Neural cell (in vitro differentiated cells): ENCODE data around the gene TRPM2. TPM values are rescaled to one million over a fixed set of nuclear protein-coding genes. Genes with fewer than 3 reads are reported as not detected.

ENCODE experiments used
- H2AFZ ChIP-seq: fragments of 200-600, 300-800 bp; sonication (generic), shearing (Covaris generic); 2 replicates; pipeline ENCODE4 v1.6.0; 2014; ENCODE audit warnings: low read depth, mild to moderate bottlenecking, antibody characterized with exemption, low read length, moderate library complexity
- H3F3A ChIP-seq: fragments of 200-600 bp; shearing (Covaris generic); 2 replicates; pipeline ENCODE4 v1.6.1; 2016; ENCODE audit warnings: mild to moderate bottlenecking, moderate library complexity, mixed read lengths, antibody characterized with exemption, low read length; ENCODE audit not compliant: insufficient read depth, poor library complexity, severe bottlenecking
- H3K27ac ChIP-seq: fragments of 200-600, 300-800 bp; sonication (generic), shearing (Covaris generic); 2 replicates; pipeline ENCODE4 v1.5.1; 2014; ENCODE audit warnings: mild to moderate bottlenecking, low read length, moderate library complexity
- H3K27me3 ChIP-seq: fragments of 300-800, 200-600 bp; sonication (generic), shearing (Covaris generic); 2 replicates; pipeline ENCODE4 v1.6.0; 2014; ENCODE audit warnings: mild to moderate bottlenecking, low read depth, low read length, moderate library complexity; ENCODE audit not compliant: insufficient read depth
- H3K36me3 ChIP-seq: fragments of 300-800, 200-600 bp; sonication (generic), shearing (Covaris generic); 2 replicates; pipeline ENCODE4 v1.5.1; 2014; ENCODE audit warnings: mild to moderate bottlenecking, antibody characterized with exemption, low read length, moderate library complexity; ENCODE audit not compliant: insufficient read depth
- H3K4me2 ChIP-seq: fragments of 300-800, 200-600 bp; sonication (generic), shearing (Covaris generic); 2 replicates; pipeline ENCODE4 v1.6.0; 2014; ENCODE audit warnings: mild to moderate bottlenecking, low read length
- H3K4me3 ChIP-seq: fragments of 300-800, 200-600 bp; sonication (generic), shearing (Covaris generic); 2 replicates; pipeline ENCODE4 v1.5.1; 2014; ENCODE audit warnings: mild to moderate bottlenecking, low read length, moderate library complexity
- H3K79me2 ChIP-seq: fragments of 200-600 bp; shearing (Covaris generic); replicated peaks from 2 replicates; pipeline ENCODE4 v1.6.0; 2014; ENCODE audit warnings: mild to moderate bottlenecking, low read length, moderate library complexity; ENCODE audit not compliant: insufficient read depth
- H3K9ac ChIP-seq: fragments of 300-800, 200-600 bp; sonication (generic), shearing (Covaris generic); 2 replicates; pipeline ENCODE4 v1.6.1; 2016; ENCODE audit warnings: mild to moderate bottlenecking, low read length, mixed read lengths
- H3K9me2 ChIP-seq: fragments of 200-600 bp; shearing (Covaris generic); 2 replicates; pipeline ENCODE4 v1.6.1; 2016; ENCODE audit warnings: mild to moderate bottlenecking, low read length, mixed read lengths; ENCODE audit not compliant: insufficient read depth
- H3K9me3 ChIP-seq: fragments of 200-600, 300-800 bp; sonication (generic), shearing (Covaris generic); 2 replicates; pipeline ENCODE4 v1.6.1; 2016; ENCODE audit warnings: mild to moderate bottlenecking, mixed run types, low read length, moderate library complexity, mixed read lengths
- H4K20me1 ChIP-seq: fragments of 200-600 bp; shearing (Covaris generic); 2 replicates; pipeline ENCODE4 v1.6.1; 2016; ENCODE audit warnings: mild to moderate bottlenecking, mixed run types; ENCODE audit not compliant: insufficient read depth
- EP300 ChIP-seq: fragments of 450-650 bp; conservative IDR thresholded peaks from 2 replicates; pipeline ENCODE4 v1.6.1; 2014; ENCODE audit warnings: antibody characterized with exemption, mild to moderate bottlenecking, moderate library complexity; ENCODE audit not compliant: poor library complexity, severe bottlenecking
- EZH2 ChIP-seq: fragments of 200-600, 300-800 bp; shearing (Covaris generic), sonication (generic); IDR thresholded peaks from 2 replicates; pipeline ENCODE4 v1.6.1; 2014; ENCODE audit warnings: antibody characterized with exemption, low read length, borderline replicate concordance, mild to moderate bottlenecking; ENCODE audit not compliant: insufficient read depth, poor library complexity, severe bottlenecking
- MXI1 ChIP-seq: fragments of 450-650 bp; conservative IDR thresholded peaks from 2 replicates; pipeline ENCODE4 v1.6.1; 2014; ENCODE audit warnings: antibody characterized with exemption, mild to moderate bottlenecking; ENCODE audit not compliant: poor library complexity, severe bottlenecking
- POLR2AphosphoS5 ChIP-seq: IDR thresholded peaks from 2 replicates; pipeline ENCODE4 v1.6.1; 2012
- RAD21 ChIP-seq: fragments of 450-650 bp; conservative IDR thresholded peaks from 2 replicates; pipeline ENCODE4 v1.6.1; 2014; ENCODE audit warnings: antibody characterized with exemption, mild to moderate bottlenecking, moderate library complexity
- SMC3 ChIP-seq: fragments of 450-650 bp; conservative IDR thresholded peaks from 2 replicates; pipeline ENCODE4 v1.6.1; 2014; ENCODE audit warnings: antibody characterized with exemption, mild to moderate bottlenecking, moderate library complexity; ENCODE audit not compliant: poor library complexity
- TAF1 ChIP-seq: IDR thresholded peaks from 2 replicates; pipeline ENCODE4 v1.6.1; 2012; ENCODE audit warnings: low read depth
- polyA plus RNA-seq: library from polyadenylated mRNA; depleted of rRNA; stranded (reverse); fragments of >200 nt; gene quantifications from 2 replicates; pipeline ENCODE4 v1.2.3, GENCODE V29; 2014
- TF ChIP-seq, protein P1 (sequence below): IDR thresholded peaks from 2 replicates; pipeline ENCODE4 v1.6.1; 2012; ENCODE audit warnings: borderline replicate concordance
- TF ChIP-seq, protein P2 (sequence below): fragments of 450-650 bp; IDR thresholded peaks from 2 replicates; pipeline ENCODE4 v1.5.1; 2014; ENCODE audit warnings: antibody characterized with exemption, mild to moderate bottlenecking, moderate library complexity; ENCODE audit not compliant: poor library complexity, severe bottlenecking

Gene TRPM2
- polyA plus RNA-seq, 1 donor from 2014 or later, result 0.14 TPM

GRCh38 chr21:44450402-44450801, 97.0 kb downstream of the TRPM2 start:
- H3K9me2 ChIP-seq, result no peaks in the 10 kb centered on the region
- H2AFZ ChIP-seq, result no peak overlapping the region
- TF ChIP-seq EZH2, result no peak
- no peak for TF ChIP-seq POLR2AphosphoS5
- TF ChIP-seq, protein P1, sequence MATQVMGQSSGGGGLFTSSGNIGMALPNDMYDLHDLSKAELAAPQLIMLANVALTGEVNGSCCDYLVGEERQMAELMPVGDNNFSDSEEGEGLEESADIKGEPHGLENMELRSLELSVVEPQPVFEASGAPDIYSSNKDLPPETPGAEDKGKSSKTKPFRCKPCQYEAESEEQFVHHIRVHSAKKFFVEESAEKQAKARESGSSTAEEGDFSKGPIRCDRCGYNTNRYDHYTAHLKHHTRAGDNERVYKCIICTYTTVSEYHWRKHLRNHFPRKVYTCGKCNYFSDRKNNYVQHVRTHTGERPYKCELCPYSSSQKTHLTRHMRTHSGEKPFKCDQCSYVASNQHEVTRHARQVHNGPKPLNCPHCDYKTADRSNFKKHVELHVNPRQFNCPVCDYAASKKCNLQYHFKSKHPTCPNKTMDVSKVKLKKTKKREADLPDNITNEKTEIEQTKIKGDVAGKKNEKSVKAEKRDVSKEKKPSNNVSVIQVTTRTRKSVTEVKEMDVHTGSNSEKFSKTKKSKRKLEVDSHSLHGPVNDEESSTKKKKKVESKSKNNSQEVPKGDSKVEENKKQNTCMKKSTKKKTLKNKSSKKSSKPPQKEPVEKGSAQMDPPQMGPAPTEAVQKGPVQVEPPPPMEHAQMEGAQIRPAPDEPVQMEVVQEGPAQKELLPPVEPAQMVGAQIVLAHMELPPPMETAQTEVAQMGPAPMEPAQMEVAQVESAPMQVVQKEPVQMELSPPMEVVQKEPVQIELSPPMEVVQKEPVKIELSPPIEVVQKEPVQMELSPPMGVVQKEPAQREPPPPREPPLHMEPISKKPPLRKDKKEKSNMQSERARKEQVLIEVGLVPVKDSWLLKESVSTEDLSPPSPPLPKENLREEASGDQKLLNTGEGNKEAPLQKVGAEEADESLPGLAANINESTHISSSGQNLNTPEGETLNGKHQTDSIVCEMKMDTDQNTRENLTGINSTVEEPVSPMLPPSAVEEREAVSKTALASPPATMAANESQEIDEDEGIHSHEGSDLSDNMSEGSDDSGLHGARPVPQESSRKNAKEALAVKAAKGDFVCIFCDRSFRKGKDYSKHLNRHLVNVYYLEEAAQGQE, result no peak
- TF ChIP-seq SMC3, result no peak
- no peak for TF ChIP-seq RAD21
- TF ChIP-seq EP300, result no peak
- TF ChIP-seq, protein P2, sequence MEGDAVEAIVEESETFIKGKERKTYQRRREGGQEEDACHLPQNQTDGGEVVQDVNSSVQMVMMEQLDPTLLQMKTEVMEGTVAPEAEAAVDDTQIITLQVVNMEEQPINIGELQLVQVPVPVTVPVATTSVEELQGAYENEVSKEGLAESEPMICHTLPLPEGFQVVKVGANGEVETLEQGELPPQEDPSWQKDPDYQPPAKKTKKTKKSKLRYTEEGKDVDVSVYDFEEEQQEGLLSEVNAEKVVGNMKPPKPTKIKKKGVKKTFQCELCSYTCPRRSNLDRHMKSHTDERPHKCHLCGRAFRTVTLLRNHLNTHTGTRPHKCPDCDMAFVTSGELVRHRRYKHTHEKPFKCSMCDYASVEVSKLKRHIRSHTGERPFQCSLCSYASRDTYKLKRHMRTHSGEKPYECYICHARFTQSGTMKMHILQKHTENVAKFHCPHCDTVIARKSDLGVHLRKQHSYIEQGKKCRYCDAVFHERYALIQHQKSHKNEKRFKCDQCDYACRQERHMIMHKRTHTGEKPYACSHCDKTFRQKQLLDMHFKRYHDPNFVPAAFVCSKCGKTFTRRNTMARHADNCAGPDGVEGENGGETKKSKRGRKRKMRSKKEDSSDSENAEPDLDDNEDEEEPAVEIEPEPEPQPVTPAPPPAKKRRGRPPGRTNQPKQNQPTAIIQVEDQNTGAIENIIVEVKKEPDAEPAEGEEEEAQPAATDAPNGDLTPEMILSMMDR, result no peak
- no peak for TF ChIP-seq MXI1
- no peak for TF ChIP-seq TAF1

GRCh38 chr21:44450999-44451398, 97.6 kb downstream of the TRPM2 start:
- Histone ChIP-seq H3K4me3 (no peak overlapping the region), H3K9me2 (no peaks in the 10 kb centered on the region), H3K79me2 (no peaks in the 10 kb centered on the region), H2AFZ (no peak overlapping the region), H3K27ac (no peak overlapping the region), H3K27me3 (no peaks in the 10 kb centered on the region), H3F3A (no peaks in the 10 kb centered on the region), H3K9me3 (peaks cover 5% of the 10 kb centered on the region), H3K4me2 (no peak overlapping the region), H4K20me1 (no peaks in the 10 kb centered on the region), H3K36me3 (no peaks in the 10 kb centered on the region), H3K9ac (no peak overlapping the region)
- TF ChIP-seq EP300 (no peak), RAD21 (no peak), MXI1 (no peak), SMC3 (no peak), TAF1 (no peak), POLR2AphosphoS5 (no peak), EZH2 (no peak)
- TF ChIP-seq, protein P2, result no peak
- TF ChIP-seq, protein P1, result no peak

More at GRCh38 chr21:44450402-44450801, 97.0 kb downstream of the TRPM2 start:
- Histone ChIP-seq H3K27ac (no peak overlapping the region), H3K4me3 (no peak overlapping the region), H4K20me1 (no peaks in the 10 kb centered on the region), H3K27me3 (no peaks in the 10 kb centered on the region), H3K79me2 (no peaks in the 10 kb centered on the region), H3F3A (no peaks in the 10 kb centered on the region), H3K4me2 (no peak overlapping the region), H3K9me3 (peaks cover 5% of the 10 kb centered on the region), H3K9ac (no peak overlapping the region), H3K36me3 (no peaks in the 10 kb centered on the region)
